ENCODE measurements around the gene MREG. TPM values are rescaled to one million over a fixed set of nuclear protein-coding genes. Genes with fewer than 3 reads are reported as not detected.

The MREG gene
- total RNA-seq, 3 donors from 2014 or later (not counting 1 experiment from before 2014, with no cell fraction given): 4.0 to 9.8 (median 6.8) TPM

GRCh38 chr2:215931256-215931903 is 82.0 kb downstream of the MREG start:
- Histone ChIP-seq H3K4me1 (ENCODE audit: control insufficient read depth, insufficient read depth, low read length) (no peaks in the 10 kb centered on the region), H3K9me3 (ENCODE audit: control insufficient read depth, insufficient read depth, low read length) (no peaks in the 10 kb centered on the region), H3K27ac (ENCODE audit: low read length) (no peak overlapping the region), H3K36me3 (ENCODE audit: control insufficient read depth, insufficient read depth, low read length) (no peaks in the 10 kb centered on the region), H3K27me3 (ENCODE audit: control insufficient read depth, insufficient read depth, low read length) (no peaks in the 10 kb centered on the region), H3K4me3 (ENCODE audit: low read length) (no peak overlapping the region)
- DNase-seq (peak in 1 of 2 donors; percentile 71), ATAC-seq (peak in 2 of 3 donors; percentile 73 to 81)
- 12% methylated on average over 7 of the region's 8 CpGs for WGBS (ENCODE audit: insufficient coverage)
- peaks cover 0 to 7% of the 10 kb centered on the region in 2 donors for H3K27me3 Mint-ChIP-seq (ENCODE audit: low read depth in 2 of 2)
- no peak overlapping the region for H3K4me3 Mint-ChIP-seq
- peak; percentile 61 for TF ChIP-seq CTCF (IDR thresholded peaks at IDR 0.05)
- no peaks in the 10 kb centered on the region for H3K9me3 Mint-ChIP-seq
- no peaks in the 10 kb centered on the region for H3K4me1 Mint-ChIP-seq
- H3K27ac Mint-ChIP-seq: no peak overlapping the region
- intact Hi-C loops (cut with micrococcal nuclease): no loop called here
- no peaks in the 10 kb centered on the region for H3K36me3 Mint-ChIP-seq

- 82% methylated on average over 7 of the region's 8 CpGs for WGBS (ENCODE audit: insufficient coverage)
- no peaks in the 10 kb centered on the region for H3K4me1 Mint-ChIP-seq
- intact Hi-C loops (cut with micrococcal nuclease): no loop called here
Measured at GRCh38 chr2:215930505-215931253, 82.7 kb downstream of the MREG start.

GRCh38 chr2:215929602-215930335 is 83.6 kb downstream of the MREG start:
- TF ChIP-seq CTCF (IDR thresholded peaks at IDR 0.05): no peak
- H3K4me1 ChIP-seq (ENCODE audit: control insufficient read depth, insufficient read depth, low read length): no peaks in the 10 kb centered on the region
- H3K27me3 ChIP-seq (ENCODE audit: control insufficient read depth, insufficient read depth, low read length): no peaks in the 10 kb centered on the region
- H3K27me3 Mint-ChIP-seq (ENCODE audit: low read depth in 2 of 2): peaks cover 0 to 7% of the 10 kb centered on the region in 2 donors
- H3K27ac ChIP-seq (ENCODE audit: low read length): no peak overlapping the region
- no peaks in the 10 kb centered on the region for H3K4me1 Mint-ChIP-seq
- no peaks in the 10 kb centered on the region for H3K9me3 Mint-ChIP-seq
- H3K9me3 ChIP-seq (ENCODE audit: control insufficient read depth, insufficient read depth, low read length): no peaks in the 10 kb centered on the region
- H3K4me3 ChIP-seq (ENCODE audit: low read length): no peak overlapping the region
- DNase-seq: no peak
- peak in 1 of 3 donors; percentile 14 for ATAC-seq
- H3K27ac Mint-ChIP-seq: no peak overlapping the region
- H3K36me3 ChIP-seq (ENCODE audit: control insufficient read depth, insufficient read depth, low read length): no peaks in the 10 kb centered on the region
- no peaks in the 10 kb centered on the region for H3K36me3 Mint-ChIP-seq
- no peak overlapping the region for H3K4me3 Mint-ChIP-seq
- 88% methylated on average over 6 of the region's 6 CpGs for WGBS (ENCODE audit: insufficient coverage)
- intact Hi-C loops (cut with micrococcal nuclease): no loop called here

More at GRCh38 chr2:215930505-215931253, 82.7 kb downstream of the MREG start:
- Mint-ChIP-seq H3K4me3 (no peak overlapping the region), H3K27ac (no peak overlapping the region), H3K36me3 (no peaks in the 10 kb centered on the region), H3K9me3 (no peaks in the 10 kb centered on the region), H3K27me3 (ENCODE audit: low read depth in 2 of 2) (peaks cover 0 to 7% of the 10 kb centered on the region in 2 donors)
- Histone ChIP-seq H3K27ac (ENCODE audit: low read length) (no peak overlapping the region), H3K4me3 (ENCODE audit: low read length) (no peak overlapping the region), H3K4me1 (ENCODE audit: control insufficient read depth, insufficient read depth, low read length) (no peaks in the 10 kb centered on the region), H3K9me3 (ENCODE audit: control insufficient read depth, insufficient read depth, low read length) (no peaks in the 10 kb centered on the region), H3K27me3 (ENCODE audit: control insufficient read depth, insufficient read depth, low read length) (no peaks in the 10 kb centered on the region), H3K36me3 (ENCODE audit: control insufficient read depth, insufficient read depth, low read length) (no peaks in the 10 kb centered on the region)
- DNase-seq (no peak), ATAC-seq (no peak)
- TF ChIP-seq CTCF (IDR thresholded peaks at IDR 0.05): no peak
